CD8-positive, alpha-beta memory T cell (primary cell): ENCODE measurements around the gene TADA3. TPM values are rescaled to one million over a fixed set of nuclear protein-coding genes. Genes with fewer than 3 reads are reported as not detected.

Experiments
- CTCF ChIA-PET: fragments of 350-600 bp; sonication (Branson Sonifier 250); formaldehyde crosslinking; loops from one replicate; lab custom pipeline; 2021; ENCODE audit warnings: antibody characterized with exemption; lab: Charles Lee
- POLR2A ChIA-PET: fragments of 350-600 bp; sonication (Branson Sonifier 250); formaldehyde crosslinking; loops from one replicate; lab custom pipeline; 2021; ENCODE audit warnings: antibody characterized with exemption; lab: Charles Lee
- DNase-seq, 5 donors: peaks; one replicate each; pipeline versions ENCODE4 v3.0.0 to v3.0.0-alpha.2; 2020 to 2022; ENCODE audit warnings: mixed read lengths in 1 of 5
- H3K27ac ChIP-seq: one replicate; pipeline ENCODE4 v1.7.0; 2013; ENCODE audit warnings: low read depth, mild to moderate bottlenecking, low read length, moderate library complexity
- H3K27me3 ChIP-seq: 2 replicates; pipeline ENCODE4 v1.7.0; 2013; ENCODE audit warnings: low read length, mild to moderate bottlenecking; ENCODE audit not compliant: insufficient read depth, poor library complexity, severe bottlenecking
- H3K36me3 ChIP-seq: 2 replicates; pipeline ENCODE4 v1.7.0; 2013; ENCODE audit warnings: mild to moderate bottlenecking, low read length, moderate library complexity; ENCODE audit not compliant: insufficient read depth
- H3K4me1 ChIP-seq: 2 replicates; pipeline ENCODE4 v1.7.0; 2013; ENCODE audit warnings: mild to moderate bottlenecking, low read length, moderate library complexity; ENCODE audit not compliant: insufficient read depth
- H3K4me3 ChIP-seq: 2 replicates; pipeline ENCODE4 v1.7.0; 2013; ENCODE audit warnings: mild to moderate bottlenecking, low read length
- H3K9me3 ChIP-seq: 2 replicates; pipeline ENCODE4 v1.7.0; 2013; ENCODE audit warnings: mild to moderate bottlenecking, low read length
- H3K27ac Mint-ChIP-seq, 8 donors: one replicate each; pipeline ENCODE4 v1.8.0; 2020 to 2021; ENCODE audit warnings: mixed read lengths in 8 of 8, mild to moderate bottlenecking in 6 of 8, inconsistent platforms in 3 of 8, moderate library complexity in 3 of 8
- H3K27me3 Mint-ChIP-seq, 2 donors: one replicate each; pipeline ENCODE4 v1.8.0; 2020 to 2021; ENCODE audit warnings: mixed read lengths in 2 of 2, mild to moderate bottlenecking in 1 of 2, moderate library complexity in 1 of 2
- H3K36me3 Mint-ChIP-seq, 3 donors: one replicate each; pipeline ENCODE4 v1.8.0; 2020 to 2021; ENCODE audit warnings: mixed read lengths in 3 of 3, inconsistent platforms in 1 of 3, mild to moderate bottlenecking in 1 of 3
- H3K4me1 Mint-ChIP-seq, 3 donors: one replicate each; pipeline ENCODE4 v1.8.0; 2020 to 2021; ENCODE audit warnings: mixed read lengths in 3 of 3, inconsistent platforms in 1 of 3, mild to moderate bottlenecking in 1 of 3
- H3K4me3 Mint-ChIP-seq, 7 donors: one replicate each; pipeline ENCODE4 v1.8.0; 2020 to 2021; ENCODE audit warnings: mixed read lengths in 7 of 7, mild to moderate bottlenecking in 6 of 7, moderate library complexity in 4 of 7, inconsistent platforms in 2 of 7
- H3K9me3 Mint-ChIP-seq, 5 donors: one replicate each; pipeline ENCODE4 v1.8.0; 2020 to 2022; ENCODE audit warnings: mixed read lengths in 5 of 5, mild to moderate bottlenecking in 3 of 5, moderate library complexity in 2 of 5, inconsistent platforms in 1 of 5
- polyA plus RNA-seq: library from polyadenylated mRNA; unstranded; fragments of 300-500 nt; fragmentation: Illumina TruSeq; gene quantifications from one replicate; pipeline ENCODE4 v1.2.3, GENCODE V29; 2021
- total RNA-seq, 2 experiments: library from RNA; stranded (reverse); gene quantifications; one replicate each; pipeline ENCODE4 v1.2.3, GENCODE V29; 2021

Gene TADA3
- total and polyA plus RNA-seq, 3 experiments from 2014 or later = 57.0 to 64.4 (median 58.8) TPM

DNA sequence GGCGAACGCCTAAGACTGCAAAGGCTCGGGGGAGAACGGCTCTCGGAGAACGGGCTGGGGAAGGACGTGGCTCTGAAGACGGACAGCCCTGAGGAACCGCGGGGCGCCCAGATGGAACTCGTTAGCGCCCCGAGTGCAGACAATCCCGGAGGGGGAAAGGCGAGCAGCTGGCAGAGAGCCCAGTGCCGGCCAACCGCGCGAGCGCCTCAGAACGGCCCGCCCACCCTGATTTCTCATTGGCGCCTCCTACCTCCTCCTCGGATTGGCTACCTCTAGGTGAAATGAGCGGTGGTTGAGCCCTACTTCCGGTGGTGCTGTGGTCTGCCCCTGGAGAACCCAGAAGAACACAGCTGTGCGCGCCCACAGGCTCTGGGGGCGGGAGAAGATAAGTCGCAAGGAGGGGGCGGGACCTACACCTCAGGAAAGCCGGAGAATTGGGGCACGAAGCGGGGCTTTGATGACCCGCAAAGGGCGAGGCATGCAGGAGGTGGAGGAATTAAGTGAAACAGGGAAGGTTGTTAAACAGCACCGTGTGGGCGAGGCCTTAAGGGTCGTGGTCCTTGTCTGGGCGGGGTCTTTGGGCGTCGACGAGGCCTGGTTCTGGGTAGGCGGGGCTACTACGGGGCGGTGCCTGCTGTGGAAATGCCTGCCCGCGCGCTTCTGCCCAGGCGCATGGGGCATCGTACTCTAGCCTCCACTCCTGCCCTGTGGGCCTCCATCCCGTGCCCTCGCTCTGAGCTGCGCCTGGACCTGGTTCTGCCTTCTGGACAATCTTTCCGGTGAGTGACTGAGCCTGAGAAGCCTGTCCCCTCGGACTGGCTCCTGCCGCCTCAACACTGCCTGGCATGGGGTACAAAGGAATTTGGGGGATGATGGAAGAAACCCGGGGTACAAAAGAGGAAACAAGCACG, 42.4 kb downstream of the TADA3 start, which contains the start of gene OGG1:
TSS of gene OGG1 (plus strand) at position 308 of the 911 bp plus-strand sequence. CDS start at position 643, 335 bp downstream.
- Mint-ChIP-seq H3K27ac (peak within 1 kb of the TSS; percentile 83 to 98 (median 92)), H3K9me3 (peaks cover 0 to 2% (median 0%) of the 10 kb centered on the region in 5 donors), H3K36me3 (peaks cover 0 to 81% (median 11%) of the 10 kb centered on the region in 3 donors), H3K4me3 (peak within 1 kb of the TSS; percentile 91 to 97 (median 94)), H3K27me3 (peaks cover 0 to 4% of the 10 kb centered on the region in 2 donors), H3K4me1 (peaks cover 39 to 54% (median 46%) of the 10 kb centered on the region in 3 donors)
- no peaks in the 10 kb centered on the region for H3K9me3 ChIP-seq
- H3K36me3 ChIP-seq = peaks cover 25% of the 10 kb centered on the region
- POLR2A ChIA-PET = interaction anchor here (0.8 to 2.5 kb wide), 5 partner anchors 18 to 353 kb away, joined by 3 to 23 read pairs (median 5); partner anchors contain the start of genes ARPC4, BRPF1, RPUSD3 and TADA3
- peak; percentile 93 to 97 (median 96) for DNase-seq
- H3K4me1 ChIP-seq = peaks cover 30% of the 10 kb centered on the region
- peak within 1 kb of the TSS; percentile 95 for H3K4me3 ChIP-seq
- CTCF ChIA-PET = interaction anchor here (0.9 to 2.2 kb wide), 6 partner anchors 17 to 59 kb away, joined by 3 to 8 read pairs (median 4); partner anchors contain the start of genes ARPC4 and TADA3
- H3K27ac ChIP-seq = peak within 1 kb of the TSS; percentile 76
- H3K27me3 ChIP-seq = no peaks in the 10 kb centered on the region

DNA sequence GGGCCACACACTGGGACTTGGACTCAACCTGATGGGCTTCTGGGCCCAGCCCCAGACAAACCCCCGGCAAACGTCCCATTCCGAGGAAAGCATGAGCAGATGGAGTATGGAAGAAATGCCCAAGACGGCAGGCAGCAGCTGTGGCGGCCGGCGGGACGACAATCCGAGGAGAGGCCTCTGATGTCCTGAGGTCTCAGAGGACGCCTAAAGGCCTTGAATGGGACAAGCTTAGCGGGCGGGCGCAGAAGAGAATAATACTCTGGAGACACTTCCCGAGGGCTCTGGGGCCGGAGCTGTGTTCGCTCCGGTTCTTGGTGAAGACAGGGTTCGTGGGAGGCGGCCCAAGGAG, 43.0 kb downstream of the TADA3 start:
- Mint-ChIP-seq H3K27me3 (peaks cover 0 to 4% of the 10 kb centered on the region in 2 donors), H3K36me3 (peaks cover 0 to 81% (median 15%) of the 10 kb centered on the region in 3 donors), H3K4me1 (peaks cover 35 to 48% (median 40%) of the 10 kb centered on the region in 3 donors), H3K4me3 (peak overlapping the region; percentile 91 to 97 (median 94)), H3K9me3 (peaks cover 0 to 2% (median 0%) of the 10 kb centered on the region in 5 donors), H3K27ac (peak overlapping the region; percentile 83 to 98 (median 92))
- Histone ChIP-seq H3K4me3 (peak overlapping the region; percentile 95), H3K9me3 (no peaks in the 10 kb centered on the region), H3K36me3 (peaks cover 31% of the 10 kb centered on the region), H3K27me3 (no peaks in the 10 kb centered on the region), H3K4me1 (peaks cover 24% of the 10 kb centered on the region), H3K27ac (peak overlapping the region; percentile 76)
- ChIA-PET CTCF (interaction anchor here (0.9 to 2.2 kb wide), 5 partner anchors 17 to 60 kb away, joined by 3 to 8 read pairs (median 4); partner anchors contain the start of genes ARPC4 and TADA3), POLR2A (interaction anchor here (0.8 to 2.5 kb wide), 4 partner anchors 17 to 353 kb away, joined by 3 to 23 read pairs (median 10); partner anchors contain the start of genes ARPC4, BRPF1 and TADA3)
- DNase-seq = no peak

- Mint-ChIP-seq H3K36me3 (peaks cover 0 to 86% (median 15%) of the 10 kb centered on the region in 3 donors), H3K27ac (peak overlapping the region in 3 of 8 donors; percentile 30 to 83 (median 73)), H3K4me1 (peaks cover 33 to 41% (median 33%) of the 10 kb centered on the region in 3 donors), H3K27me3 (peaks cover 0 to 4% of the 10 kb centered on the region in 2 donors), H3K4me3 (peak overlapping the region in 4 of 7 donors; percentile 44 to 95 (median 70)), H3K9me3 (peaks cover 0 to 2% (median 0%) of the 10 kb centered on the region in 5 donors)
- Histone ChIP-seq H3K36me3 (peaks cover 38% of the 10 kb centered on the region), H3K27me3 (no peaks in the 10 kb centered on the region), H3K4me3 (no peak overlapping the region), H3K4me1 (peaks cover 24% of the 10 kb centered on the region), H3K9me3 (no peaks in the 10 kb centered on the region), H3K27ac (no peak overlapping the region)
- CTCF ChIA-PET = interaction anchor here (2.2 kb wide), 1 partner anchor 45 kb away, joined by 8 read pairs; the partner anchor contains the start of genes ARPC4 and TADA3
- POLR2A ChIA-PET = no interaction called here
- no peak for DNase-seq
These were observed 44.2 kb downstream of the TADA3 start for GRCh38 chr3:9748031-9748430.

DNA sequence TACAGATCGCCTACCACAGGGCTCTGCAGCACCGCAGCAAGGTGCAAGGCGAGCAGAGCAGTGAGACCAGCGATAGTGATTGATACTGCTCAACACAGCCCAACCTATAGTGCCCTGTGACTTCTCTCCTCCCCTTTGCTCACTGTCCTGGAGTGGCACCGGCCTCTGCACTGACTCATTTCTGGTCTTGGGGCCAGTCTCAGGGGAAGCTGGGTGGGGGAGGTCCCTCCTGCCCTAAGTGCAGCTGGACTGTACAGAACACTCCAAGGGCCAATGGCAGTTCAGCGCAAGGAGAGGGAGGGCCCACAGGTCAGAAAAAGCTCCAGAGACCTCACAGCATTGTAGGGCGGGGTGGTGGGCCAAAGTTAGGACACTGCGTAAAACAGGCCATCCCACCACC, 45.0 kb downstream of the TADA3 start:
- peaks cover 0 to 88% (median 15%) of the 10 kb centered on the region in 3 donors for H3K36me3 Mint-ChIP-seq
- POLR2A ChIA-PET = interaction anchor here (0.5 kb wide), 1 partner anchor 1390 kb away, joined by 6 read pairs; no protein-coding TSS in a partner anchor

GRCh38 chr3:9746330-9746729, 45.9 kb downstream of the TADA3 start:
- Mint-ChIP-seq H3K27me3 (peaks cover 0 to 4% of the 10 kb centered on the region in 2 donors), H3K27ac (peak overlapping the region in 5 of 8 donors; percentile 12 to 77 (median 63)), H3K4me1 (peaks cover 24 to 28% (median 25%) of the 10 kb centered on the region in 3 donors), H3K4me3 (peak overlapping the region in 1 of 7 donors; percentile 15), H3K36me3 (peaks cover 0 to 87% (median 11%) of the 10 kb centered on the region in 3 donors), H3K9me3 (peaks cover 0 to 2% (median 0%) of the 10 kb centered on the region in 5 donors)
- Histone ChIP-seq H3K9me3 (no peaks in the 10 kb centered on the region), H3K27ac (no peak overlapping the region), H3K27me3 (no peaks in the 10 kb centered on the region), H3K36me3 (peaks cover 53% of the 10 kb centered on the region), H3K4me1 (peaks cover 16% of the 10 kb centered on the region), H3K4me3 (no peak overlapping the region)
- POLR2A ChIA-PET = interaction anchor here (0.9 kb wide), 1 partner anchor 47 kb away, joined by 3 read pairs; the partner anchor contains the start of gene ARPC4
- DNase-seq = no peak
- CTCF ChIA-PET = interaction anchor here (0.8 to 5.0 kb wide), 2 partner anchors 14 to 16 kb away, joined by 3 to 19 read pairs; partner anchors contain the start of gene BRPF1

More for the DNA sequence above, 45.0 kb downstream of the TADA3 start:
- Histone ChIP-seq H3K4me3 (no peak overlapping the region), H3K4me1 (peaks cover 24% of the 10 kb centered on the region), H3K27ac (no peak overlapping the region), H3K36me3 (peaks cover 44% of the 10 kb centered on the region), H3K27me3 (no peaks in the 10 kb centered on the region), H3K9me3 (no peaks in the 10 kb centered on the region)
- peaks cover 0 to 4% of the 10 kb centered on the region in 2 donors for H3K27me3 Mint-ChIP-seq
- peak overlapping the region in 2 of 8 donors; percentile 22 to 29 for H3K27ac Mint-ChIP-seq
- peak overlapping the region in 2 of 7 donors; percentile 19 to 53 for H3K4me3 Mint-ChIP-seq
- DNase-seq = no peak
- H3K4me1 Mint-ChIP-seq = peaks cover 33 to 37% (median 33%) of the 10 kb centered on the region in 3 donors
- CTCF ChIA-PET = no interaction called here
- peaks cover 0 to 2% (median 0%) of the 10 kb centered on the region in 5 donors for H3K9me3 Mint-ChIP-seq

GRCh38 chr3:9745521-9745920, 46.8 kb downstream of the TADA3 start:
- ChIA-PET POLR2A (no interaction called here), CTCF (interaction anchor here (5.0 kb wide), 1 partner anchor 13 kb away, joined by 19 read pairs; the partner anchor contains the start of gene BRPF1)
- Mint-ChIP-seq H3K27me3 (peaks cover 0 to 4% of the 10 kb centered on the region in 2 donors), H3K4me1 (peaks cover 16 to 20% (median 18%) of the 10 kb centered on the region in 3 donors), H3K36me3 (peaks cover 0 to 92% (median 11%) of the 10 kb centered on the region in 3 donors), H3K27ac (peak overlapping the region in 1 of 8 donors; percentile 57), H3K9me3 (peaks cover 0 to 2% (median 0%) of the 10 kb centered on the region in 5 donors), H3K4me3 (no peak overlapping the region)
- Histone ChIP-seq H3K9me3 (no peaks in the 10 kb centered on the region), H3K27ac (no peak overlapping the region), H3K27me3 (no peaks in the 10 kb centered on the region), H3K4me1 (peaks cover 8% of the 10 kb centered on the region), H3K36me3 (peaks cover 60% of the 10 kb centered on the region), H3K4me3 (no peak overlapping the region)
- DNase-seq = no peak

GRCh38 chr3:9744162-9744561, 48.1 kb downstream of the TADA3 start:
- Histone ChIP-seq H3K36me3 (peaks cover 74% of the 10 kb centered on the region), H3K9me3 (no peaks in the 10 kb centered on the region), H3K27ac (no peak overlapping the region), H3K4me1 (peaks cover 3% of the 10 kb centered on the region), H3K4me3 (no peak overlapping the region), H3K27me3 (no peaks in the 10 kb centered on the region)
- Mint-ChIP-seq H3K9me3 (no peaks in the 10 kb centered on the region), H3K4me1 (peaks cover 2 to 6% (median 4%) of the 10 kb centered on the region in 3 donors), H3K4me3 (no peak overlapping the region), H3K27me3 (no peaks in the 10 kb centered on the region), H3K36me3 (peaks cover 5 to 94% (median 11%) of the 10 kb centered on the region in 3 donors), H3K27ac (peak overlapping the region in 2 of 8 donors; percentile 32 to 51)
- ChIA-PET CTCF (interaction anchor here (1.3 to 5.0 kb wide), 3 partner anchors 12 to 165 kb away, joined by 3 to 19 read pairs (median 4); partner anchors contain the start of gene BRPF1), POLR2A (interaction anchor here (1.8 kb wide), 1 partner anchor 49 kb away, joined by 4 read pairs; the partner anchor contains the start of gene ARPC4)
- DNase-seq = no peak
